Mesothelial cell of epicardium (in vitro differentiated cells): ENCODE measurements around the gene TDRD9. TPM values are rescaled to one million over a fixed set of nuclear protein-coding genes. Genes with fewer than 3 reads are reported as not detected.

Experiments used
- DNase-seq, 2 experiments: peaks; one replicate each; pipeline ENCODE4 v3.0.0; 2021; ENCODE audit warnings: low spot score in 2 of 2; ENCODE audit not compliant: unreplicated experiment in 2 of 2
- H3K27ac Mint-ChIP-seq: 2 replicates; pipeline ENCODE4 v1.8.0; 2021; ENCODE audit warnings: mixed read lengths
- H3K27me3 Mint-ChIP-seq: 2 replicates; pipeline ENCODE4 v1.8.0; 2021; ENCODE audit warnings: low read depth, mixed read lengths
- H3K36me3 Mint-ChIP-seq: 2 replicates; pipeline ENCODE4 v1.8.0; 2021; ENCODE audit warnings: mixed read lengths
- H3K4me1 Mint-ChIP-seq: 2 replicates; pipeline ENCODE4 v1.8.0; 2021; ENCODE audit warnings: mixed read lengths
- H3K4me3 Mint-ChIP-seq: 2 replicates; pipeline ENCODE4 v1.8.0; 2021; ENCODE audit warnings: mild to moderate bottlenecking, moderate library complexity, mixed read lengths
- H3K9me3 Mint-ChIP-seq: 2 replicates; pipeline ENCODE4 v1.8.0; 2021; ENCODE audit warnings: mixed read lengths
- CTCF ChIP-seq: fragments of 200-600 bp; sonication (generic); IDR thresholded peaks from one replicate; pipeline ENCODE4 v1.5.0; 2021; ENCODE audit warnings: antibody characterized with exemption; ENCODE audit not compliant: unreplicated experiment
- total RNA-seq: library from RNA; stranded (reverse); gene quantifications from 3 replicates; pipeline ENCODE4 v1.2.1, GENCODE V29; 2021

The TDRD9 gene
- total RNA-seq, 1 donor from 2014 or later: not detected

- Mint-ChIP-seq H3K4me1 (peaks cover 6% of the 10 kb centered on the region), H3K4me3 (no peak overlapping the region), H3K36me3 (no peaks in the 10 kb centered on the region), H3K9me3 (no peaks in the 10 kb centered on the region), H3K27ac (no peak overlapping the region), H3K27me3 (no peaks in the 10 kb centered on the region)
- DNase-seq: no peak
- no peak for TF ChIP-seq CTCF
These were observed 37.2 kb upstream of the TDRD9 start for GRCh38 chr14:103890821-103891666.

- Mint-ChIP-seq H3K27ac (no peak overlapping the region), H3K9me3 (no peaks in the 10 kb centered on the region), H3K4me3 (no peak overlapping the region), H3K4me1 (no peaks in the 10 kb centered on the region), H3K27me3 (no peaks in the 10 kb centered on the region), H3K36me3 (no peaks in the 10 kb centered on the region)
- no peak for TF ChIP-seq CTCF
- no peak for DNase-seq
These were observed 36.5 kb upstream of the TDRD9 start for GRCh38 chr14:103891667-103892215.

GRCh38 chr14:103892247-103892646 lies 36.0 kb upstream of the TDRD9 start:
- no peak for TF ChIP-seq CTCF
- no peaks in the 10 kb centered on the region for H3K36me3 Mint-ChIP-seq
- H3K27me3 Mint-ChIP-seq: no peaks in the 10 kb centered on the region
- no peak overlapping the region for H3K27ac Mint-ChIP-seq
- H3K4me3 Mint-ChIP-seq: no peak overlapping the region
- no peaks in the 10 kb centered on the region for H3K9me3 Mint-ChIP-seq
- no peaks in the 10 kb centered on the region for H3K4me1 Mint-ChIP-seq
- no peak for DNase-seq

- DNase-seq: no peak
- TF ChIP-seq CTCF: no peak
- Mint-ChIP-seq H3K9me3 (no peaks in the 10 kb centered on the region), H3K27ac (no peak overlapping the region), H3K36me3 (no peaks in the 10 kb centered on the region), H3K27me3 (no peaks in the 10 kb centered on the region), H3K4me1 (peaks cover 4% of the 10 kb centered on the region), H3K4me3 (no peak overlapping the region)
These were observed 34.1 kb upstream of the TDRD9 start for GRCh38 chr14:103894034-103894722.

GRCh38 chr14:103894723-103895059 lies 33.6 kb upstream of the TDRD9 start:
- Mint-ChIP-seq H3K27me3 (no peaks in the 10 kb centered on the region), H3K4me3 (no peak overlapping the region), H3K9me3 (no peaks in the 10 kb centered on the region), H3K4me1 (peaks cover 4% of the 10 kb centered on the region), H3K36me3 (no peaks in the 10 kb centered on the region), H3K27ac (no peak overlapping the region)
- no peak for TF ChIP-seq CTCF
- no peak for DNase-seq
